Smooth muscle cell (in vitro differentiated cells): Measurements from ENCODE around the gene WFDC2. TPM values are rescaled to one million over a fixed set of nuclear protein-coding genes. Genes with fewer than 3 reads are reported as not detected.

Source experiments
- DNase-seq: peaks from one replicate; lab custom pipeline; 2025; ENCODE audit not compliant: unreplicated experiment; lab: John Stamatoyannopoulos, UW
- H2AFZ ChIP-seq: fragments of 200-600 bp; sonication (generic); 2 replicates; pipeline ENCODE4 v1.6.0; 2016; ENCODE audit warnings: antibody characterized with exemption, low read depth, mild to moderate bottlenecking
- H3F3A ChIP-seq: fragments of 200-600 bp; sonication (generic); 2 replicates; pipeline ENCODE4 v1.6.0; 2017; ENCODE audit warnings: antibody characterized with exemption, low read depth
- H3K27ac ChIP-seq: fragments of 200-600 bp; sonication (generic); 2 replicates; pipeline ENCODE4 v1.5.1; 2016; ENCODE audit warnings: low read depth, mild to moderate bottlenecking
- H3K27me3 ChIP-seq: fragments of 200-600 bp; sonication (generic); 2 replicates; pipeline ENCODE4 v1.6.1; 2016; ENCODE audit warnings: low read depth, mild to moderate bottlenecking
- H3K36me3 ChIP-seq: fragments of 200-600 bp; sonication (generic); 2 replicates; pipeline ENCODE4 v1.5.1; 2016; ENCODE audit warnings: low read depth
- H3K4me1 ChIP-seq: fragments of 200-600 bp; sonication (generic); 2 replicates; pipeline ENCODE4 v1.5.1; 2016; ENCODE audit warnings: low read depth
- H3K4me2 ChIP-seq: fragments of 200-600 bp; sonication (generic); 2 replicates; pipeline ENCODE4 v1.6.0; 2016; ENCODE audit warnings: mild to moderate bottlenecking
- H3K4me3 ChIP-seq: fragments of 200-600 bp; sonication (generic); 2 replicates; pipeline ENCODE4 v1.5.1; 2016; ENCODE audit warnings: mild to moderate bottlenecking
- H3K79me2 ChIP-seq: fragments of 200-600 bp; sonication (generic); 2 replicates; pipeline ENCODE4 v1.6.0; 2016; ENCODE audit warnings: low read depth, mild to moderate bottlenecking
- H3K9ac ChIP-seq: fragments of 200-600 bp; sonication (generic); 2 replicates; pipeline ENCODE4 v1.6.0; 2016; ENCODE audit warnings: low read depth
- H3K9me3 ChIP-seq: fragments of 200-600 bp; sonication (generic); replicated peaks from 2 replicates; pipeline ENCODE4 v1.5.1; 2016; ENCODE audit warnings: low read depth
- H4K20me1 ChIP-seq: fragments of 200-600 bp; sonication (generic); 2 replicates; pipeline ENCODE4 v1.6.0; 2016; ENCODE audit warnings: low read depth
- CTCF ChIP-seq: fragments of 200-600 bp; sonication (generic); IDR thresholded peaks from 2 replicates; pipeline ENCODE4 v1.5.1; 2017; ENCODE audit warnings: borderline replicate concordance, mild to moderate bottlenecking, antibody characterized with exemption; ENCODE audit not compliant: insufficient read depth, poor library complexity, severe bottlenecking
- WGBS: methylation state at CpG from one replicate; pipeline ENCODE4 v1.1.7; 2016; ENCODE audit warnings: low lambda C conversion rate; 5-methylcytosine and 5-hydroxymethylcytosine counted together
- polyA plus RNA-seq: library from polyadenylated mRNA; unstranded; fragments of >200 nt; fragmentation: Nextera tagmentation; extraction: Ambion mirVana; gene quantifications from 2 replicates; pipeline ENCODE4 v1.2.1, GENCODE V29; 2016
- total RNA-seq: library from RNA; depleted of rRNA; stranded (reverse); fragments of >200 nt; gene quantifications from 2 replicates; pipeline ENCODE4 v1.2.3, GENCODE V29; 2014

WFDC2 gene
- total and polyA plus RNA-seq, 2 experiments from 2014 or later, result 3.0 to 9.5 TPM

- no peak within 1 kb of the TSS for H3K27ac ChIP-seq
- no peaks in the 10 kb centered on the region for H3F3A ChIP-seq
- H3K27me3 ChIP-seq, result peaks cover 17% of the 10 kb centered on the region
- WGBS, result 77% methylated on average over 5 of the region's 5 CpGs
- H3K9me3 ChIP-seq, result no peaks in the 10 kb centered on the region
- H3K4me2 ChIP-seq, result no peak within 1 kb of the TSS
- H3K79me2 ChIP-seq, result no peaks in the 10 kb centered on the region
- H3K9ac ChIP-seq, result no peak within 1 kb of the TSS
- TF ChIP-seq CTCF, result no peak
- H3K4me1 ChIP-seq, result no peaks in the 10 kb centered on the region
- no peak for DNase-seq
- no peaks in the 10 kb centered on the region for H4K20me1 ChIP-seq
- H2AFZ ChIP-seq, result no peak within 1 kb of the TSS
- H3K36me3 ChIP-seq, result no peaks in the 10 kb centered on the region
- no peak within 1 kb of the TSS for H3K4me3 ChIP-seq
Measured at GRCh38 chr20:45515147-45515913, 45.8 kb downstream of the WFDC2 start, which contains the start of gene SPINT3. Gene SPINT3 (minus strand): TSS chr20:45515622. CDS start chr20:45515608, 14 bp downstream.

DNA sequence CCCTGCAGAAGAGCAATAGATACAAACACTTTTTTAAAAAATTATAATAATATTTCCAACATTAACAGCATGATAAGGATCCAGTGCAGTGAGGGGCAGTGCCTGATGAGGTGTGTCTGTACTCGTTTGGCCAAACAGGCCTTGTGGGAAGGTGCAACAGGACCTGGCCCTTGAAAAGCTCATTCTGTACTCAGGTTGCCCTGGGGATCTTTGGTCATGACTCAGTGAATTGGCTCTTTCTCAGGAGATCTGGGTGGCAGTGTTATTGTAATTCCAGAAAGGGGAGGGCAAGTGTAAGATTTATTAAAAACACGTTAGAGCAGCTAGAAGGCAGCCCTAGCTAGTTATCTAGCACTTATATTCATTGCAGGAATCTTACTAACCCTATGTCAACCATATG is 48.7 kb downstream of the WFDC2 start:
- no peaks in the 10 kb centered on the region for H3K4me1 ChIP-seq
- no peaks in the 10 kb centered on the region for H3K36me3 ChIP-seq
- no peak for DNase-seq
- whole genome bisulfite sequencing, result 64% methylated on average over 2 of the region's 2 CpGs
- H2AFZ ChIP-seq, result no peak overlapping the region
- no peaks in the 10 kb centered on the region for H3K79me2 ChIP-seq
- TF ChIP-seq CTCF, result no peak
- H4K20me1 ChIP-seq, result no peaks in the 10 kb centered on the region
- peaks cover 14% of the 10 kb centered on the region for H3K27me3 ChIP-seq
- no peaks in the 10 kb centered on the region for H3K9me3 ChIP-seq
- H3K4me2 ChIP-seq, result no peak overlapping the region
- no peak overlapping the region for H3K4me3 ChIP-seq
- no peak overlapping the region for H3K27ac ChIP-seq
- H3K9ac ChIP-seq, result no peak overlapping the region
- no peaks in the 10 kb centered on the region for H3F3A ChIP-seq

DNA sequence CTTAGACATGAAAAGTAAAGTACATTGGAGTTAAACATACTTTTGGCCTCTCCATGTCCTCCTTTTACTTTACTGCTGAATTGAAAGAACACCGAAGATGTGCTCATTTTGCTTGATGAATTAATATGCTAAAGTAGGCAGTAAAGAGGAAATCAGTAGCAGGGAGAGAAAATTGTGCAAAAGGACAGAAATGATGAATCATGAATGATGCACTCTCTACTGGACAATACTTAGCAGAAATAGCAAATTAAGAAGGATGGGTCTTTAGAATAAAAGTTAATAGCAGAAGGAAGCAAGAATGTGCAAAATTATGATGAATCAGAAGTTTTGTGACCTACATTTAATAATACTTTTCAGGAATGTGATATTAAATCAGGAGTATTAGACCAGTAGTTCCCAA is 54.3 kb downstream of the WFDC2 start:
- H3K27ac ChIP-seq, result no peak overlapping the region
- 85% methylated on average over 1 of the region's 1 CpG for WGBS
- no peaks in the 10 kb centered on the region for H3F3A ChIP-seq
- H3K4me2 ChIP-seq, result no peak overlapping the region
- no peak for TF ChIP-seq CTCF
- H3K9ac ChIP-seq, result no peak overlapping the region
- peaks cover 17% of the 10 kb centered on the region for H3K27me3 ChIP-seq
- H3K9me3 ChIP-seq, result no peaks in the 10 kb centered on the region
- H3K4me3 ChIP-seq, result no peak overlapping the region
- no peak for DNase-seq
- no peaks in the 10 kb centered on the region for H3K36me3 ChIP-seq
- no peaks in the 10 kb centered on the region for H3K79me2 ChIP-seq
- H3K4me1 ChIP-seq, result no peaks in the 10 kb centered on the region
- no peaks in the 10 kb centered on the region for H4K20me1 ChIP-seq
- H2AFZ ChIP-seq, result no peak overlapping the region

DNA sequence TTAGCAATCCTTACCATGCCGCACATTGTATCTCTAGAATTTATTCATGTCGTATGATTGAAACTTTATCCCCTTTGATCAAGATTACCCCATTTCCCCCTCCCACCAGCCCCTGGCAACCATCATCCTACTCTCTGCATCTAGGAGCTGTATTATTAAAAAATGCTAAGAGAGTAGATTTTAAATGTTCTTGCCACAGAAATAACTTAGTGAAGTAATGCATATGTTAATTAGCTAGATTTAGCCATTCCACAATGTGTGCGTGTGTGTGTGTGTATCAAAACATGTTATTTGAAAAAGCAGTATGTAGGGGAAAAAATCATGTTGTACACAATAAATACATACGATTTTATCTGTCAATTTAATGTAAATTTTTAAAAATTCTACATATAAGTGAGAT is 57.7 kb downstream of the WFDC2 start:
- Histone ChIP-seq H3K4me3 (no peak overlapping the region), H3K27me3 (peaks cover 21% of the 10 kb centered on the region), H3K27ac (no peak overlapping the region), H4K20me1 (no peaks in the 10 kb centered on the region), H3K4me1 (no peaks in the 10 kb centered on the region), H3K4me2 (no peak overlapping the region), H3F3A (no peaks in the 10 kb centered on the region), H3K36me3 (no peaks in the 10 kb centered on the region), H3K9ac (no peak overlapping the region), H3K79me2 (no peaks in the 10 kb centered on the region), H2AFZ (no peak overlapping the region), H3K9me3 (no peaks in the 10 kb centered on the region)
- DNase-seq, result no peak
- 80% methylated on average over 4 of the region's 4 CpGs for WGBS
- TF ChIP-seq CTCF, result no peak
